ACHN (cell line): ENCODE results near the gene TMEM242.

Experiments
- DNase-seq: peaks from one replicate; pipeline ENCODE4 v3.0.0-alpha.2; 2015
- in situ Hi-C: cut with HindIII; loops from 2 replicates; pipeline ENCODE4 v1.10.0; 2017; ENCODE audit warnings: low sequenced_read_pairs, low pct_ligation_motif_present, low pct_unique_long_range_greater_than_20kb

The TMEM242 gene

DNA sequence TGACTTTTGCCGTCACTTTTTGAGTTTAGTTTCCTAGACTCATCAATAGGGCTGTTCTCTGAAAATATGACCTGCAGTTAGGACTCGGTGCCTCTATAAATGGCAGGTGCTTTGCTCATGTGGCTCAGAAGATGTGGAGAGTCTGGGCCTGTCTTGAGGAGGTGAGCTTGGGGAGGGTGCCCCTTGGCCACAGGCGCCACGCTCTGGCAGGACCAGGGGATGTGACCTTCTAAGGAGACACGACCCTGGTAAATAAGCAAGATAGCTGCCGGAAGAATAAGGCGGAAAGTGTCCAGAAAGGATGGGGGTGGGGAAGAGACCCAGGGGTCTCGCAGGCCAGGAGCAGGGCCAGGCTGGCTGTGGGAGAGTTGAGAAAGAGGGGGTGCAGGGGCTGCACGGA lies 46.6 kb downstream of the TMEM242 start:
- no peak for DNase-seq
- in situ Hi-C loops, result no loop called here

DNA sequence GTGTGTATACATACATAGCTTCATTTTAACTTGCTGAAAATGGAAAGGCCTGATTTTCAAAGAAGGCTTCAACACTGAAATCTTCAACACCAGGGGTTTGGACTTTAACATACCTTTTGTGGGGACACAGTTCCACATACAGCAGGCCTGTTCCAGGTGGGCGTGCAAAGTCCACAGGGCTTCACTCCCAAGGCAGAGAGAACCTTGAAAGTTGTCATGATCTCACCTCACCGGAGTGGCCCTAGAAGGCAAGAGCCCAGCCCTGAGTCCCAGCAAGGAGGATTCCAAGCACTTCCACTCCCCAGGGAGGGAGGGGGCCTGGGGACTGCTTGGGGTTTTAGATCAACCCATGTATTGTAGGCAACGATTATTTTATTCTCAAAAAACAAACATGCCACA lies 47.2 kb downstream of the TMEM242 start:
- in situ Hi-C loops, result no loop called here

DNA sequence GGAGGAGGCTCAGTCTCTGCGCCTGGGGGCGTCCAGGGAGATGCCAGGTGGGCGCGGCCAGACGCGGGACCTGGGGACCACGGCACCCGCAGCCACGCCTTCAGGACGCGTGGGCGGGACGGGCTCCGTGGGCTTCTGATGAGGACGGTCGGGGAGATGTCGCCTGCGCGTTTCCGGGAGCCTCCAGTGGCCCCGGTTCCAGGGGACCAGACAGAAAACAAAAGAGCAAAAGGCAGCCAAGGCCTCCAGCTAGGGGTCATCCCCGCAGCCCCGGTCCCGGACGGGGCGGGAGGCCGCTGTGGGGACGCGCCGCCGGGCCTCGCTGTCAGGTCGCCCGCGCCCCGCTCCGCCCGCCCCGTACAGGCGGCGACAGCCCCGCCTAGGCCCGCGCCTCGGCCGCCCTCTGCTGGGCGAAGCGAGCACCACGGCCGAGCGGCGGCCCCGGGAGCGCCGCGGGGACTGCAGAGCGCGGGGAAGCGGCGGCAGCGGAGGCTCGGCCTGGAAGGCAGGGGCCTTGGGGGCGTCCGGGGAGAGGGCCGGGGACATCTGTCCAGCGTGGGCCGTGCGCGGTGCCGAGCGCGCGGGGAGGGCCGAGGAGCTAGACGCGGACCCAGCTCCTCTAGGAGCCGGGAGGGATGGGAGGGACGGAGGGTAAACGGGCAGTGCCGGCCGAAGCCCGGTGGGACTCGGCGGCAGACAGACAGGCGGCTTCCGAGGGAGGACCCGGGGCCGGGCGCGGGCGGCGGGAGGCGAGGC lies 48.7 kb downstream of the TMEM242 start:
- in situ Hi-C loops, result no loop called here

More for the DNA sequence above, 47.2 kb downstream of the TMEM242 start:
- no peak for DNase-seq

DNA sequence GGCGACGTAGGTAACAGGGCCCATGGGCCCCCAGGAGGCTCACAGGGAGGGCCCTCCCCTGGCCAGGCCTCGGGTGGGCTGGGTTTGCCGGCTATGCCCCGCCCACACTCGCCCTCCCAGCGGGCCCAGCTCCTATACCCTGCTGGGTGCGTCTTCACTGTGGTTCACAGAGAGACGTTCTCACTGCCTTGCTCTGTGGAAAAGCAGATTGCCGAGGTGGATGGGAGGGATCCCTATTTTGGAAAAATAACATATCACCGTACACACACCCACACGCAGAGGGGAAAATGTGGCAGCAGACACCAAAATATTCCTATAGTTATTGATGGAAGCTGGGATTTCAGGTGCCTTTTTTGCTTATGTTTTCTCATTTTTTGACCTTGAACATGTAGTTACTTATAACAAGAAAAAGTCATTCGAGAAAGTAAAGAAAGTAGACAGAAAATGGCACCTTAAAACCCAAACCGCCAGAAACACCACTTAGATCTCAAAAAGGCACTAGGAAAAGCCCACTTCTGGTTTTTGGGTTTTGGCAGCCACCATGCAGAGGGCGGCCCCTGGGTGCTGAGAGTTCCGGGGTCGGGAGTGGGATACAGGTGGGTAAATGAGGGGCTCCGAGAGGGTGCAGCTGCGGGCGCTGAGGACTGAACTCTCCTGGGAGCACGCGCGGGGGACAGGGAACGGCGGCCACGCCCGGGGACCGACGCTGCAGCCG lies 49.4 kb downstream of the TMEM242 start:
- no peak for DNase-seq
- in situ Hi-C loops, result no loop called here

More for the DNA sequence above, 48.7 kb downstream of the TMEM242 start:
- peak; percentile 63 for DNase-seq

DNA sequence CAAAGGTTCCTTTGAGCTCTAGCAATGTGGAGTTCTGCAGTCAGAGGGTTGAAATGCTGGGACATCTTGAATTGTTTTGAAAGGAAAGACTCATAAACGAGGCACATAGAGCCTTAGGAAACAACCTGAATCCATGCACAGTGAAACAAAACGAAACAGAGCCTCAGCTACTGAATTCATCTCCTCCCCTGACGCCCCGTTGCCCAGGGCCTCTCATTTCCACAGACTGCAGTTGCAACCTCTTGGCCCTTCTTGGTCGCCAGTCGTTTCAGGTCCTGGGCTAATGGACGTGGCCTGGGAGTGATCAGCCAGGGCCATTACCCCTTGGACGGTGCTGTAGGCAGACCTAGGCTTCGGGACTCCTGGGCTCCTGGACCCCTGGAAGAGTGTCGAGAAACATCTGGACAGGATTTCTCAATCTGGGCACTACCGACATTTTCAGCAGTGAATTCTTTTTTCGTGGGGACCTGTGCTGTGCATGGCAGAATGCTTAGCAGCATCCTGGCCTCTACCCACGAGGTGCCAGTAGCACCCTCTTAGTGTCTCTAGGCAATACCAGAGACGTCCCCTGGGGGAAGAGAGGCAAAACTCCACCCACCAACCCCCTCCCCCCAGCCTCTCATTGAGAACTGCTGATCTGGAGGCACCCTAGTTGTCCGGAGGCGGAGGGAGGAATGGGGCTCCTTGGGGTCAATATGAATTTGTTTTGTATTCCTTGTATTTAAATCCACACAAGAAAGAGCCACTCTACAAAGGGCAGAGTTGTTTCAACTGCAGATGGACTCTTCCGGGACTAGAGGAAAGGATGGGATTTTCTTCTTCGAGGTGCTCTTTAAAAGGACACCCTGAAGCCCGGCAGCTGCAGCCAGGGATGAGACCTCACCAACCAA lies 50.2 kb downstream of the TMEM242 start:
- DNase-seq, result peak; percentile 11
- in situ Hi-C loops, result no loop called here

DNA sequence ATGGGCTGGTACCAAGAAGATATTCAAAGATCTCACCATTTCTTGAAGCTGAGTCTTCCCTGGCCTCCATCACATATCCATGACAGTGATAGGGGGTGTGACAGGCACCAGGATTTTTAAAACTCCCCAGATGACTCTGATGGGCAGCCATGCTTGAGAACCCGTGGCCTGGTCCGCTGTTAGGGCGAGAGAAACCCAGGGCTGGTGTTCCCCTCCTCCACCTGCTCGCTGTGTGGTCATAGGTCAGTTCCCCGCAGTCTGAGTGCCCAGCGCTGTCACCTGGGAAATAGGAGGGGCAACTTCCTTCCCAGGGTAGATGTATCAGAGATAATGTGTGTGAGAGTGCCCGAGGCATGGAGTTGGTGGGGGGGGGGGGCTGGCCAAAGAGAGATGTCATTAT lies 50.9 kb downstream of the TMEM242 start:
- in situ Hi-C loops, result no loop called here
- no peak for DNase-seq

DNA sequence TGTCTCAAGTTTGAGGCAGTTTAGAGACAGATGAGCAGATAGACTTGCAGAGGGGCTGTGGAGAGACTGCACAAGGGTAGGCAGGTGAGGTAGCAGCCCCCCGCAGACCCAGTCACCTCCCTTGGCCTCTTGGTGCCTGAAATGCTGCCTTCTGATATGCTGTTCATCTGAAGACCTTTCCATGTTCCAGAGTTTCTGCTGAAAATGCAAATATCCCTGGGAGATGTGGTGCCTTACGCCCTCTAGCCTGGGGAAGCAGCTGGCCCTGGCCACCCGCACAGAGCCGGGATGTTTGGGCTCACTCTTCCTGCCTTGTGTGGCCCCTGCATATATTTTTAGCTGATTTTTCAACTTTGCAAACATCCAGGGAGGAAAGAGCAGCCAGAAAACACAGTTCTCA lies 51.4 kb downstream of the TMEM242 start:
- in situ Hi-C loops, result no loop called here
- no peak for DNase-seq

DNA sequence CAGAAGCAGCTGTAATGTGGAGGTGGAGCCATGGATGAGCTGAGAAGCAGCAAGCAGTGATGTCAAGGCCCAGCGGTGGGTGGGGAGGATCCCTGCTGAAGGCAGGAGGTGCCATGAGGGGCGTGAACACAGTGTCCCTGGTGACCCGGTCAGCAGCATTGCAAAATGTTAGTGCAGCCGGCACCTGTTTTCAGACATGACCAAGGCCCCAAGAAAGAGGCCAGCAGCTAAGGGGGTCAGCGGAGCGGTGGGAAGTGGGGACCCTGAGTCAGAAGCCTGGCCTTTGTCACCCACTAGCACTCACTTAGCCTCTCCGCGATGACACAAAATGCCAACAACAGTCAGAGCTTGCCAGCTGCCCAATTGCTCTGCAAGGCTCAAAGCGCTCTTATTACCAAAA lies 51.9 kb downstream of the TMEM242 start:
- DNase-seq, result no peak
- in situ Hi-C loops, result no loop called here

DNA sequence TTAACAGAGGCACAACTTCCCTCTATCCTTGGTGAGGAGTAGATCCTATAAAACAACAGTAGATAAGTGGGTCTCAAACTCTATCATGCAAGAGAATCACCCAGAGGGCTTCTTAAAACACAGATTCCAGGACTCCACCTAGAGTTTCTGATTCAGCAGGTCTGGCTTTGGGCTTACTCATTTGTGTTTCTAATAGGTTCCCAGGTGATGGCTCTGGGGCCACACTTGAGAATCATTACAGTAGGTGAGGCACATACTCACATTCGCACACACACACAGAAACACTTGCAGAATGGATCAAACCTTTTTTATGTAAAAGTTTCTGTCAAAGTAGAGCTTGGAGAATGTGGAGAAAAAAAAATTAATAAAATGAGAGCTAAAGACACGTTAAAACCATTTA lies 52.4 kb downstream of the TMEM242 start:
- DNase-seq, result no peak
- in situ Hi-C loops, result no loop called here

DNA sequence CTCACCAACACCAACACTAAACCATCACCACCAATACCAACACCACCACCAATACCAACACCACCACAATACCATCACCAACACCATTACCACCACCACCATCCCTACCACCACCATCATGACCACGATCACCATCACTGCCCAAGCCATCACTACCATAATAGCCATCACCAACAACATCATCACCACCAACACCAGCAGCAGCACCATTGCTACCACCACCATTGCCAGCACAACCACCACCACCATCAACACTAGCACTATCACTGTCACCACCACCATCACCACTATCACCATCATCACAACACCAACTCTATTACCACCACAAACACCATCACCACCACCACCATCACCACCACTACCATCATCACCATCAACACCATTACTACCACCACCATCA lies 53.0 kb downstream of the TMEM242 start:
- in situ Hi-C loops, result no loop called here
- no peak for DNase-seq

DNA sequence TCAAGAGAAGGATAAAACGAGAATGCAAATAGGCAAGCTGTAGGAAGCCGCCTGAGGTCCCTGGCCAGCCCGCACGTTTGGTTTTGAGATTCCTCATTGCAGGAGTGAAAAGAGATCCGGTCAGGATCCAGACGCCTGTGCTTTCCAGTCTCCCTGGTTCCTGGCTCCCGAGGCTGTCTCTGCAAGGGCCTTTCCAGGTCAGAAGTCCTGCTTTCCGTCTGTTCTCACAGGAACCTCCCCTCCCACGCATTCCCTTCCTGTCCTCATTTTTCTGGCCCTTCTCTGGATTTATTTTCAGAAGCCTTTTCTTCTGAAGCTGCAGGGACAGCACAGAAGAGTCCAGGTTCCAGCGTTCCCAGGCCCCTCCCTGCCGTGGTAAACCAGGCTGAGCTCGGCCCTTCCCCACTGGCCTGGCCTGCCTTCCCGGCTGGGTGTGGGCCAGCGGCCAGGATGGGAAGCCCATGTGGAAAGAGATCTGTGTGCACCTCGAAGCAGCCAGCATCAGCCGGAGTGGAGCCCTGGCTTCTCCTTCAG lies 54.0 kb downstream of the TMEM242 start:
- no peak for DNase-seq
- in situ Hi-C loops, result no loop called here

DNA sequence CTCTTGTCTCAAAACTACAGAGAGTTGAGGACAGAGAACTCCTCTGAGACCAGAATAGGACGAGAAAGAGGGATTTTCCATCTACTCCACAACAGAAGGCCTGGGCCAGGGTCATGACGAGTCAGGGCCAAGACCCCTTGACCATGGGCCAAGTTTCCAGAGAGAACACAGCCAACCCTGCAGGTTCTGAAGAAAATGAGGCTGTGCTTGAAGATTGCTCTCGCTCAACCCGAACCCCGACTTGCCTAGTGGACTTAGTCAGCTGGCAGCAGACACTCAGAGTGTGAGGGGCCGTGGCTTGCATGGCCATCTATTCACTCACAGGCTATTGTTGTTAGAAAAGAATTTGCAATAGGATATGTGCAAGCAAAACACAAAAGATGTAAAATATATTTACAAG lies 54.5 kb downstream of the TMEM242 start:
- no peak for DNase-seq
- in situ Hi-C loops, result no loop called here

DNA sequence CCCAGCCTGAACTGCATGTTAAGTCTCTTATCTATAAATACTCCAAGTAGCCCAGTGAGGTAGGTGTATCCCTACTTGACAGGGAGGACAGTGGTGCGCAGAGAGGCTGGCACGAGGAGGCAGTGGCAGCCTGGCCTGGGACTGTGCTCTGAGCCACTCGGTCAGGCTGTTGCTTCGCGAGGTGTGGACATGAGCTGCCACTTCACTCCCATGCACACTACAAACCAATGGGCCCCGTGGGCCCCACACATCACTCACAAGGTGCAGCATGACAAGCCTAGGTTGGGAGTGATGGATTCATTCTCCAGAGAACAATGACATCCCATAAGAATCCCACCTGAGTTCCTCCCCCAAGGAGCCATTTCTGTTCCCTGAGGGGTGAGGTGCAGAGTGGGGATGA lies 54.9 kb downstream of the TMEM242 start:
- in situ Hi-C loops, result no loop called here
- DNase-seq, result no peak

DNA sequence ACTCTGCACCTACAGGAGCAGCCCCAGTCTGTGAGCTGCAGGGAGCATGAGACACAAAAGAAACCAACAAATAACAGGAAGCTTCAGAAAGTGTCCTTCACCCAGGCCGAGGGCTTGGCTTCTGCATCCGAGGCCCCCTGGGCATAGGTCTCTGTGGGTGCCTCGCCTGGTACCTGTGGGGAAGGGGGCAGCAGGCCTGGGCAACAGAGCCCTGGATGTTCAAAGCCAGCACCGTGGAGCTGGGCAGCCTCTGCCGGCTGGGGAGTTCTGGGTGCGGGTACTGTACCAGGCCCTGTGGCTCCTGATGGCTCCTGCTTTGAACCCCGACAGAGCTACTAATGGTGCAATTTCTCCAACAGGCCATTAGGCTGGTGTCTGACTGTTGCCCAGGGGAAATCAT lies 55.7 kb downstream of the TMEM242 start:
- in situ Hi-C loops, result no loop called here
- no peak for DNase-seq

DNA sequence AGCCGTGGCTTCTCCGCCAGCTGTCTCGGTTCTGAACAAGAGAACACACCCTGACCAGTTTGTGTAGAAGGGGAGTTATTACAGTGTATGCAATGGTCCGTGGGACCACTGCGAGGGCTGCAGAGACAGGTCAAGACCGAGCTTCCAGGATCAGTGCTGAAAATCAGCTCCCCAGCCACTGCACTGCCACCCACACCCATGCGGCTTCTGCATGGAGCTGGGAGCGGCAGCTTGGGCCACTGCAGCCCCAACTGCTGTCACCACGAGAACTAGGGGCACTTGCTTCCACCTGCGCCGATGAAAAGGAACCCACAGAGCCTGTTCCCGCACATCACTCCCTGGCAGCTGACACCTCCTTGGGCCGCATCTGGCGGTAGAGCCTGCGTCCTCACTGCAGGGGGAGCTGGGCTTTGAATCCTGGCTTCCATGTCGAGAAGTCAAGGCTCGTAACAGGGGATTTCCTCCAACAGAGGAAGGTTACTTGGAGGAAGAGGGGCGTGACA lies 56.2 kb downstream of the TMEM242 start:
- in situ Hi-C loops, result no loop called here

DNA sequence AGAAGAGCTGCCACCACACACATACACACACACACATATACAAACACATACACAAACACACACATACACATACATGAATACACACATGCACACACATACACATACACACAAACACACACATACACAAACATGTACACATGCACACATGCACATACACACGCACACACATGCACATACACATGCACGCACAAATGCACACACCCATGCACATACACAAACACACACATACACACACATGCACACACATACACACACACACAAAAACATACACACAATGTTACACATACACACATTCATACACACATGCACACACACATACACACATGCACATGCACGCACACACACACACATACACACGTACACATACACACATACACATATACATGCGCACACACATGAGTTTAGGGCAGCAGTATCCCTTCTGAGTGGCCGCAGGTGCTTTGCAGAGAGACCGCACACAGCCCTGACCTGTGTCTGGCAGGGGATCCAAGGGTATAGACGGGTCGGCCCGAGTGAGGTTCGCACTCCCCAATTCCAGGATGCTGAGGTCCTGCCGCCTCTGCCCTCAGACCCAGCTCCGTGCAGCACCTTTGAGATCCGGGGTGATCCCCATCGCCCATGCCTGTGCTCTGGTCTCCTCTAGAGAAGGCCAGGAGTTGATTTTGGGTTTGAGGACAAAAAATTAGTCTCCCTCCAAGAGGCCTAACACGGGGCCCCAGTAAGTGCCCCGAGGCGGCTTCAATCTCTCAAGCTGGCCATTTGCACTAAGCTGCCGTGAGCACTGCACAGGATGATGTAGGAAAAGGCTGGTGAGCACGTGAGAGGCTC lies 56.8 kb downstream of the TMEM242 start:
- DNase-seq, result no peak
- in situ Hi-C loops, result no loop called here

More for the DNA sequence above, 56.2 kb downstream of the TMEM242 start:
- no peak for DNase-seq

DNA sequence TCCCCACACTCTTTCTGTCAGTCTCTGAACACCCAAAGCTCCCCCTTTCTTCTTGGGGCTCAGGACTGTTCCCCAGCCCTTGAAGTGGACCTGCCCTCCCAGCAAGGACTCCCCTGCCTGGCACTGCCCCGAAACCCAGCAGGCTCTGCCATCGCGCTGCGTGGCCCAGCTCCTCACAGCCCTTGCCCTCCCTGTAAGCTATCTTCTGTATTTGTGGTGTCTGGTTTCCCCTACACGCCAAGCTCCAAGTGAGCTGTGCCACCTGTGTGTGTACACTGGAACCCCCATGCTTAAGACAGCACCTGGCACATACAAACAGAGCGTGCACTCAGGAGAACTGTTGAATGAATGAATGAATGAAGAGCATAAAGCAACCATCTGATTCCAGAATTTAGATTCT lies 57.7 kb downstream of the TMEM242 start:
- in situ Hi-C loops, result no loop called here
- no peak for DNase-seq

DNA sequence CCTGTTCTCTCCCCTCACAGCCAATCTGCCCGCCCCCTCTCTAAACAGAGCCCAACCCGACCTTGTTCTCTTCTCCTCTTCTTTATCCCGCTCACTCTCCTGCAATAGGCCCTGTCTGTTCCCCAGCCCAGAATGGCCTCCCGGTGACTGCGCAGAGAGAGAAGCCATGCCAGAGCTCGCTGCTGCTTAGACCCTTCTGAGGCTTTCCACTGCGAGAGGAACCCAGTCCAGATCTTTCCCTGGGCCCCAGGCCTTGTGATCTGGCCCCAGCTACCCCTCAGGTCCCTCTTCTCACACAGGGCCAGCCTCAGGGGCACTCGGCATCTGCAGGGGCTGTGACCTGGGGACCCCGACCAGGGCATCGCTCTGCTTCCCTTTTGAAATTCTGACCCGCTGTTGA lies 58.1 kb downstream of the TMEM242 start:
- DNase-seq, result no peak
- in situ Hi-C loops, result no loop called here
